GM12801 (cell line): ENCODE results near the gene TYMS.

Experiments
- TF ChIP-seq, protein P1 (sequence below): IDR thresholded peaks from one replicate; pipeline ENCODE4 v1.5.1; 2011; ENCODE audit warnings: control low read depth; ENCODE audit not compliant: insufficient read length; ENCODE audit errors: extremely low read depth

TYMS gene

DNA sequence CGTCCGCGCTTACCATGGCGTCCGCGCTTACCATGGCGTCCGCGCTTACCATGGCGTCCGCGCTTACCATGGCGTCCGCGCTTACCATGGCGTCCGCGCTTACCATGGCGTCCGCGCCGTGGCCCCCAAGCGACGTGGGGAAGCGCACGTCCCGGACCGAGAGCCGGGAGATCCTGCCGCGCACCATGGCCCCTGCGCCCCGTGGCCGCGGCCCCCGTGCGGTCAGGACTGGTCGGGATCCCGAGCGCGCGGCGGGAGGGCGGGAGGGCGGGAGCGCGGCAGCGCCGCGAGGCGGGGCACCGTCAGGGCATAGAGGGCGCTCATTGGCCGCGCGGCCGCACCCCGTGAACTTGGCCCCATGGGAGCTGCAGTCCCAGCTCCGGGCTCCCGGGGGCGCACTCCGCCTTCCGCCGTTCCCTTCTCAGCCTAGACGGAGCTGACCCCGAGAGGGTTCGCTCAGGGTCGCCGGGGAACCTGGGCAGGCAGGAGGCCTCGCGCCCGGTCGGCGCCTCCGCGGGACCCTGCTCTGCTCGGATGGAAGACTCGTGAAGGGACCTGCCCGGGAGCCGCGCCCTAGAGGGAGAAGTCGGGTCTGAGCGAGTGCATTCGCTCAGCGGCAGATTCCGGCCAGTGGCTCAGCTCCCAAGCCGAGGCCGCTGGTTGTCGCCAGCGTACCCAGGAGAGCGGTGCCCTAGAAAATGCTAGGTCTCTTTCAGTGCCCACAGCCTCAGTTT is 55.1 kb downstream of the TYMS start, which contains the start of gene ENOSF1:
Gene ENOSF1 (minus strand): TSS at position 230 of the 734 bp plus-strand sequence. CDS start 43 bp downstream, at position 187.
- TF ChIP-seq, protein P1, sequence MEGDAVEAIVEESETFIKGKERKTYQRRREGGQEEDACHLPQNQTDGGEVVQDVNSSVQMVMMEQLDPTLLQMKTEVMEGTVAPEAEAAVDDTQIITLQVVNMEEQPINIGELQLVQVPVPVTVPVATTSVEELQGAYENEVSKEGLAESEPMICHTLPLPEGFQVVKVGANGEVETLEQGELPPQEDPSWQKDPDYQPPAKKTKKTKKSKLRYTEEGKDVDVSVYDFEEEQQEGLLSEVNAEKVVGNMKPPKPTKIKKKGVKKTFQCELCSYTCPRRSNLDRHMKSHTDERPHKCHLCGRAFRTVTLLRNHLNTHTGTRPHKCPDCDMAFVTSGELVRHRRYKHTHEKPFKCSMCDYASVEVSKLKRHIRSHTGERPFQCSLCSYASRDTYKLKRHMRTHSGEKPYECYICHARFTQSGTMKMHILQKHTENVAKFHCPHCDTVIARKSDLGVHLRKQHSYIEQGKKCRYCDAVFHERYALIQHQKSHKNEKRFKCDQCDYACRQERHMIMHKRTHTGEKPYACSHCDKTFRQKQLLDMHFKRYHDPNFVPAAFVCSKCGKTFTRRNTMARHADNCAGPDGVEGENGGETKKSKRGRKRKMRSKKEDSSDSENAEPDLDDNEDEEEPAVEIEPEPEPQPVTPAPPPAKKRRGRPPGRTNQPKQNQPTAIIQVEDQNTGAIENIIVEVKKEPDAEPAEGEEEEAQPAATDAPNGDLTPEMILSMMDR: no peak

DNA sequence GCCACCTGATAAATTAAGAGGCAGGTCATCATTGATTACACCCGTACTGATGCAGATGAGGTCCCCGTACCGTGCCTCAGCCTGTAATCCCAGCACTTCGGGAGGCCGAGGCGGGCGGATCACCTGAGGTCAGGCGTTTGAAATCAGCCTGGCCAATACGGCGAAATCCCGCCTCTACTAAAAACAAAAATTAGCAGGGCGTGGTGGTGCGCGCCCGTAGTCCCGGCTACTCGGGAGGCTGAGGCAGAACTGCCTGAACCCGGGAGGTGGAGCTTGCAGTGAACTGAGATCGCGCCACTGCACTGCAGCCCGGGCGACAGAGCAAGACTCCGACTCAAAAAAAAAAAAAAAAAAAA is 55.7 kb downstream of the TYMS start:
- TF ChIP-seq, protein P1: no peak

DNA sequence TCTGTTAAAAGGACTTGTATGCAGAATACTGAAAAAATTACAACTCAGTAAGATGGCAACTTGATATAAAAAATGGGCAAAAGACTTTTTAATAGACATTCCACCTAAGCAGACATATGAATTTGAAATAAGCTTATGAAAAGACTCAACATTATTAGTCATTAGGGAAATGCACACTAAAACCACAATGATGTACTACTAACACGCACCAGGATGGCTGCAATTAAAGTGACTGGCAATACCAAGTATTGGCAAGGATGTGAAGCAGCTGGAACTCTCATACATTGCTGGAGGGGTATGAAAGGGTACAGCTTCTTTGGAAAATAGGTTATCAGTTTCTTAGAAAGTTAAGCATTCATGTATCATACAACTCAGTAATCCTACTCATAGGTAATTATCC is 58.2 kb downstream of the TYMS start:
- TF ChIP-seq, protein P1: no peak

DNA sequence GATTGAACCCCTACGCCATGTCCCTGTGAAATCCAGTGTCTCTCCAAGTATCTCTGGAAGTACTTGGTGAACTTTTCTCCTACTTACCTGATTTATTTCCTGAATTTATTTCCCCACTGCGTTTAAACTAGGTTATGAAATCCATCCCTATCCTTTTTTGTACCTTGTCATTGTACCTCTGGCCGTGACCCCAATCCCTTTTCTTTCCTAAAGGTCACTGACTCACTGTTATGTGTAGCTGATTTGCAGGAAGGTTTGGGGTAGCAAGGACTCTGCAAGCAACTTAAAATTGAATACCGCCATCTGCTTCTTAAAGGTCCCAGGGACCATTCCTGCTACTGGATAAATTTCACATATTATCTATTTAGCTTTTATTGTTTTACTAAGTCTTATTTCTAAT is 59.5 kb downstream of the TYMS start:
- TF ChIP-seq, protein P1: no peak
